Fibroblast of the aortic adventitia (primary cell): ENCODE results near the gene TMEM132D. TPM values are rescaled to one million over a fixed set of nuclear protein-coding genes. Genes with fewer than 3 reads are reported as not detected.
"Not testable (repeated sequence)": the region's sequence is repeated elsewhere in the genome, so short reads cannot be mapped to it uniquely, and the experiment has no call there.

Experiments
- DNase-seq: peaks from one replicate; pipeline ENCODE4 v3.0.0-alpha.2; 2010; ENCODE audit warnings: low read depth
- H3K4me3 ChIP-seq: 2 replicates; pipeline ENCODE4 v1.5.1; 2011; ENCODE audit warnings: low read depth, mild to moderate bottlenecking, control low read depth, low read length, moderate library complexity
- CTCF ChIP-seq: IDR thresholded peaks from 2 replicates; pipeline ENCODE4 v1.5.1; 2011; ENCODE audit warnings: mild to moderate bottlenecking, low read length, control low read depth, inconsistent platforms; ENCODE audit not compliant: insufficient read depth
- total RNA-seq: library from RNA; depleted of rRNA; stranded (reverse); fragments of >200 nt; gene quantifications from 2 replicates; pipeline ENCODE4 v1.2.3, GENCODE V29; 2012; ENCODE audit warnings: low replicate concordance

TMEM132D gene
- total RNA-seq, 1 donor, result not detected

GRCh38 chr12:129201029-129201428 is 702.8 kb downstream of the TMEM132D start:
- no peak for TF ChIP-seq CTCF

GRCh38 chr12:129200576-129200975 is 703.2 kb downstream of the TMEM132D start:
- TF ChIP-seq CTCF, result no peak
- H3K4me3 ChIP-seq, result no peak overlapping the region
- no peak for DNase-seq

More at GRCh38 chr12:129201029-129201428, 702.8 kb downstream of the TMEM132D start:
- no peak for DNase-seq
- H3K4me3 ChIP-seq, result no peak overlapping the region

- no peak for TF ChIP-seq CTCF
- no peak overlapping the region for H3K4me3 ChIP-seq
- no peak for DNase-seq
Observed at GRCh38 chr12:129196927-129197326, 706.9 kb downstream of the TMEM132D start.

GRCh38 chr12:129195081-129195480 is 708.7 kb downstream of the TMEM132D start:
- no peak for TF ChIP-seq CTCF

GRCh38 chr12:129193263-129193871 is 710.5 kb downstream of the TMEM132D start:
- peak; percentile 43 for TF ChIP-seq CTCF
- no peak for DNase-seq
- no peak overlapping the region for H3K4me3 ChIP-seq

More at GRCh38 chr12:129195081-129195480, 708.7 kb downstream of the TMEM132D start:
- no peak overlapping the region for H3K4me3 ChIP-seq
- DNase-seq, result no peak

- no peak overlapping the region for H3K4me3 ChIP-seq
Observed at GRCh38 chr12:129190827-129191226, 713.0 kb downstream of the TMEM132D start.

GRCh38 chr12:129189879-129190278 is 713.9 kb downstream of the TMEM132D start:
- not testable (repeated sequence) for H3K4me3 ChIP-seq, DNase-seq

More at GRCh38 chr12:129190827-129191226, 713.0 kb downstream of the TMEM132D start:
- no peak for TF ChIP-seq CTCF
- DNase-seq, result no peak
